SKM-1 treated with dmso at 0.1 percent for 144 hours (cell line): ENCODE results near the gene LRGUK.

Experiments
- DNase-seq: peaks from one replicate; lab custom pipeline; 2025; ENCODE audit not compliant: unreplicated experiment; lab: John Stamatoyannopoulos, UW

The LRGUK gene

DNA sequence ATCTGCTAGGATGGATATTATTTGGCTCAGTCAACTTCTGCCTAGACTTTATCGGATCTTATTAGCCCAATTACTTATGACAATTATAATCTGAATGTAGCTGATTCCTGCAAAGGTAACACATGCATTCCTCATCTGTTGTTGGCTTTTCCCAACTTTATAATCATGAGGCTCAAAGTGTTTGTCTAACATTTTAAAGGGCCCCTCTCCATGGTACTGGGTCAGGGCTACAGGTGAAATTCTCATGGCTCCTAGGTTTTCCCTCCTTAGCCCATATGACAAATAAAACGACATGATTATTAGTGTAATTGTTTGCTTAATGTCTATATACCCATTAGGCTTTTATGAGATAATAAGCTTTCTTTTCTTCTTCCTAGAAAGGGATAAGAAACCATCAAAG lies 4.2 kb upstream of the LRGUK start:
- DNase-seq, result no peak

DNA sequence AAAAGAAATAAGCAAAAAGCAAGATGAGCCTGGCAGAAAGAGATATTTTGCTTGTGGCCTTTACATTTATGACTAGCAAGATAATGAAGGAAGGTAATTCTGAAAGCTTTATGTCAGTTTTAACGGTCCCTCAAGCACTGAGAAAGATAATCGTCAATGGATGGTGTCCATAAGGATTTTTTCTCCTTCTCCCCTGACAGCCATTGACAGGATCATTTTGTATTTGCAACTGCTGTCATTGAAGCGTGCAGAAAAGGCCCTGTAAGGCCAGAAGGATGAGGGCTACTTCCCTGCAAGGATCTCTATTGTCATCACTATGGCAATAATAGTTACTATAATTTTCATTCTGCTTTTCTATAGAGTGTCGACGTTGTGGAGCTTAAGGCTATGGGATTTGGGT lies 994 bp upstream of the LRGUK start:
- DNase-seq, result no peak

DNA sequence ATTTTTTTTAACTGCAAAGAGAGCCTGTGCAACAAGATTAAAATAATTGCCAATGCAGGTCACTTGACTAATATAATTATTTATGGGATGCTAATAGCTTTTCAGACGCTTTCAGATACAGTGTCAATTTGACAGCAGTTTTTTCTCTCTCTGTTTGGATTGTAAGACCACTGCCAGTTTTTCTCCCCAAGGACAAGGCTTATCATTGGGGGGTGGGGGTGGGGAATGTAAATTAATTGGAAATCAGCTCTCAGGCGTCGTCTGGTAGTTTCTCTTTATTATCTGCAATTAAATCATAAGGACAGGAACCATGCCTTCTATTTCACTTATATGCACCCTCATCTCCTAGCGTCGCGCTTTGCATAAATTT lies 559 bp upstream of the LRGUK start:
- DNase-seq, result no peak

DNA sequence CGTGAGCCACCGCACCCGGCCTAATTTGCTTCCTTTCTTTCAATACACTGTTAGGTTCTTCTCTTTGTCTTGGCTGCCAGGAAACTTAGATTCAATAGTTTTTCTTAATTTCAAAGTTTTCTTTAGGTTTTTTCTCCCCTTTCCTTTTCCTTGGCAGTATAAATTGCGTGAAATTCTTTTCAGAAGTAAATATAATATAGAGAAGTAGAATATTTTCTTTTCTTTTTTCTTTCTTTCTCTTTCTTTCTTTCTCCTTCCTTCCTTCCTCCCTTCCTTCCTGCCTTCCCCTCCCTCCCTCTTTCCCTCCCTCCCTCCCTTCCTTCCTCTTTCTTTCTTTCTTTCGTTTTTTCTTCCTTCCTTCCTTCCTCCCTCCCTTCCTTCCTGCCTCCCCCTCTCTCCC lies 1.7 kb downstream of the LRGUK start:
- no peak for DNase-seq

DNA sequence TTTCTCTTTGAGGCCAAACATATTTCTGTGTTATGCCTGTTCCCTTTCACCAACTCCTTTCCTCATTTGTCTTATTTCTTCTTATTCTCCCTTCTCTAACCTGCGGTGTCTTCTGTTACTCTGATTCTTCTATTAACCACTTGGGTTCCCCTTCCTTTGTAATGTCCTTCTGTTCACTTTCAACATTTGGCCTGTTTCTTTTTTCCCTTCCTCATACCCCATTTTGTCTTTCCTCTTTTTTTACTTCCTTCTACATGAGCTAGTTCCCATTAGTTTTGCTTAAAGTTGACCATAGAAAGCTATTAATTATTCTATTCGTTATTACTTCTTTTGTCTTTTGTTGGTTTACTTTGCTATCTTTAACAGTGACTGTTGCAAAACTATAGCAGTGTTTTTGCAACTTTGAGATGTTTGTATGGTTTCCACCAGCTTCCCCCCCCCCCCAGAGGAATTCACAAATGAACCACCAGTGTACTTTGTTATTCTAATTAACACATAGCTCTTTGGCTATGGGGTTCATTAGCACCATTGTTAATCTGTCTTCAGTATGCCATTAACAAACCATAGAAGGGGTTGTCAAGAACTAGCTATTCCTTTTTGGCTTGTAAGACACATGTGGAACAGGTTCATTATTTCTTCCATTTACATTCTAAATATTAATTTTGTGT lies 2.9 kb downstream of the LRGUK start:
- peak; percentile 50 for DNase-seq

DNA sequence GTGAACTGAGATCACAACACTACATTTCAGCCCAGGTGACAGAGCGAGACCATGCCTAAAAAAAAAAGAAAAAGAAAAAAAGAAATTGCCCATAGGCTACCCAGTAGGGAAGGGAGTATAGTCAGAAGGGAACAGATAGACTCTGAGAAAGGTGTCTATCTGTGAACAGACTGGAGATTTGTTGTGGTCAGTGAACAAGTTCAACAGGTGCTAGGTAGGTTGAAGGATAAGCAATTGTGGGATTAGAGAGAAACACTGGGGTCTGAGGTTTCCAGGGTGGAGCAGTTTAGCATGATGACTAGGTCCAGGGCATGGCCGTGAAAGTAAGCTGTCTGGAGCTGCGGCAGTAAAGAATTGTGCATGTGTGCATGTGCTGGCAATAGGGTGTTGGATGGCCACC lies 6.9 kb downstream of the LRGUK start:
- no peak for DNase-seq

DNA sequence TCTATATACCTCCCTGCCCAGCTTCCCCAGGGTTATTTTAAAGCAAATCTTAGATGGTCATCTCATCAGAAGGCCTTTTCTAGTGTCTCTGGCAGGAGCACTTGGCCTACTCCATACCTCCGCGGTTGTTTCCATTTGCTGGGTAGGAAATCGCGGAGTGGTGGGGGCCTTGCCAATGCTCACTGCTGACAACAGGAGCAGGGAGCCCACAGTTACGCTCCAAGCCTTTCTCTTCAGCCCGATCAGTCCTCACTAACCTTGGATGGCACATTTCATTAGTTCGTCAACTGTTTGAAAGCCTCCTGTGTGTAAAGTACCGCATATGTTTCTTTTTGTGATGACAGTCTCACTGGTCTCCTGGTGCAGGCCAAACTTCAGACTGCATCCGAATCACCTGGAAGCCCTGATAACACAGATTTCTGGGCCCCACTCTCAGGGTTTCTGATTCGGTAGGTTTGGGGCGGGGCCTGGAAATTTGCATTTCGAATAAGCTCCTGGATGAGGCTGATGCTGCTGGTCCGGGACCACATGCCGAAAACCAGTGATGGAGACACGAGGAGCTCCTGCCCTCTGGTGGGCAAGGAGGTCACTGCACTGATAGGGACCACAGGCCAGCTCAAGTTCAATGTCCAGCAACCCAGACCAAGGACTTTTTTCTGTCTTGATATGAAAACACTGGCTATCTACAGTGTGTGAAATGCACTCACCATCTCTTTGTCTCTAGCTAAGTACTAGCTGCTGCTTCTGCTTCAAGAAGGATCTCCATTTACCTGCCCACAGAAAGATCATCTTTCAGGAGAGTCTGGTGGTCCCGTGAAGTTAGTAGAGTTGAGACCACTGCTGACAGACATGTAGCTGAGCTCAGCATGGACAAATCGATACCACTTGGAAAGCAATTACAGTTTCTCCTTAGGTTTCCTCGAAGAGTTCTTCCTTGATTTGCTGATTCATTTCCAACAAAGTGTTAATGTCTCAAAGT lies 14.0 kb downstream of the LRGUK start:
- peak; percentile 45 for DNase-seq

DNA sequence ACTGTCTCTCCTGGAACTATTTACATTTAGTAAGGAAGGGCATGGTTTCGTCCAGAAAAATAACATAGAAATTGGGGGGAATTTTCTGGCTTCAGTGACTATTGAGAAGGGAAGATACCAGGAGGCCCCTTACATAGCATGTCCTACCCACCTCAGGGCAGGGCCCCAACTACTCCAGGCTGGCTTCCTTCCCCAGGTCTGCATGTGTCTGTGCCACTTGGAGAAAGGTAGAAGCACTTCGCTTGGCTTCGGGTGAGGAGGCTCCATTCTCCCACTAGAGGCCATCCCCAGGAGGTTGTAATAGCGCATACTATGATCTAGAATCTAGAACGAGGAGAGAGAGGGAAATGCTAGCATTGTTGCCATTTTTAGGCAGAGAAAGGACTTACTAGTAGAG lies 14.7 kb downstream of the LRGUK start:
- DNase-seq, result no peak

DNA sequence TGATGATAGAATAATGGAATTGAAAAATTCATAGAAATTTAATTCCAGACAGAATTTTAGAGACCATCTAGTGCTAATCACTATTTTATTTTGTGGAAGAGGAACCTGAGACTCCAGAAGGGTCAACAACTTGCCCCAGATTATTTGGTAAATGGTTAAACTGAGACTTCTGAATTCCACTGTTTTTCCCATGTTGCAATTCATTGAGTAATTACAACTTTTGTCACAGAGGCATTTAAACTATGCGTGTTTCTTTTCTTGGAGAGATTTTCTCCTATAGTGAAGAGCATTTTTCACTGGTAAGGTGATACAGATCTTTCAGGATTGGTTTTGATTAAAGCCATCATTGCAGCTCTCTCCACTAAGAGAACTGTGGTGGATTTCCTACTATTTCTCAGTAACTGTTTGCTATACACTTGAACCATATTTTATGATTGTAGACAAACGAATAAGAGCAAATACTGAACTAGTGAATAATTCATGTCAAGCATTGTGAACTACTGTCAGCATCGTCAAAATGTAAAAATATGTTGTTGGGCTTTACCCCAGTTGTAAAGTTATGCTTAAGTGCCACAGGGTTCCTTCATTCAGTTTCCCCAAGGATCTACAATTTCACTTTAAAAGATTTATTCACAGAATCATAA lies 26.5 kb downstream of the LRGUK start:
- DNase-seq, result no peak

DNA sequence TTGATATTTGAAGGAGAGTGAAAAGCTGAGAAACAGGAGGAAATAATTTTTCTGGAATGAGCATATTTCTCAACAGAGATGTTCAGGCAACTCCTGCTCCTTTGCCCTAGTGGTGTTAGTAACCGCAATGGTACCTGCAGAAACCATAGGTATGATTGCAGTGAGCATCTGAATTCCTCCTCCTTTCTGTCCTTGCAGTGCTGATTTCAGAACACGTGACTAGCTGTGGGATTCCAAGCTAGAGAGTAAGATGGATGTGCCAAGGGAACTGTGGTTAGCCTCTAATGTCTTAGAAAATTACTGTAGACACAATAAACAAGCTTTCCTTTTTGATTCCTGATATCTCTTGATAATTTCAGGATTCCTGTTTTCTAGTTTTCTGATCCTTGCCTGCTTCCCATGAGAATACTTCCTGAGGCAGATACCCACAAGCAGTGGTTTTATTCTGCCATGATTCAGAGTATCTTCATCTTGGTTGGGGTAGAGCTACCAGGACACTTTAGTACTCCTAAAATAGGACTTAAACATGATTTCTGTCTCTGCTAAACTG lies 27.5 kb downstream of the LRGUK start:
- no peak for DNase-seq

DNA sequence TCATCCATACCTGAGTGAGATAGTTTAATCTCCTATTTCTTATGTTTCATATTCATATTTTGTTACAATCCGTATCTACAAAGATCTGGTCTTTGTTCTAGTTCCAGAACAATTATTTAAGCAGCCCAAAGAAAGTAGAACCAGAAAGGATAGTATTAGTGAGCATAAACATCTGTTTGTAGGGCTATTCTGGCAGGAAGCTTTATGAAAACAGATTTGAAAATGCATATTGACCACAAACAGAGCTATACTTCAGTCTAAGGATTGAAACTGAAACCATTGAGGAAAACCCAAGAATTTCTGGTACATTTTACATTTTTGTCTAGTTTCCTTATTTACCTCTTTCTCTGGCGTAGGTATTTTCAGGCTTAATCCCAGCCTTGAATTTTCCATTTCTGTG lies 28.1 kb downstream of the LRGUK start:
- DNase-seq, result no peak

DNA sequence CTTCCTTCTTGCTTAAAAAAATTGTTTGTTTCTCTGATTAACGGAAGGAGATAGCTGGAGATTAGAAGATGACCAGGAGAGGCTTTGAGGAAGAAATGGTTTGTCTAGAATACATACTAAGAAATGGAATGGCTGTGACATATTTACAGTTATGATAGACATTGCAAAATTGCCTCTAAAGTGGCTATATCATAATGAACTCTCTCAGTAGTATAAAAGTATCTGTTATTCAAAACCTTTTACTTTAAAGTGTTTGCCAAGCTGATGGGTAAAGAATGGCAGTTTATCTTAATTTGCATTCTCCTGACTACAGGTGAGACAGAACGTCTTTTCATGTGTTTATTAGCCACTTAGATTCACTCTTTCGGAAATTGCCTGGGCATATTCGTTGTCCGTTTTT lies 28.7 kb downstream of the LRGUK start:
- DNase-seq, result no peak

DNA sequence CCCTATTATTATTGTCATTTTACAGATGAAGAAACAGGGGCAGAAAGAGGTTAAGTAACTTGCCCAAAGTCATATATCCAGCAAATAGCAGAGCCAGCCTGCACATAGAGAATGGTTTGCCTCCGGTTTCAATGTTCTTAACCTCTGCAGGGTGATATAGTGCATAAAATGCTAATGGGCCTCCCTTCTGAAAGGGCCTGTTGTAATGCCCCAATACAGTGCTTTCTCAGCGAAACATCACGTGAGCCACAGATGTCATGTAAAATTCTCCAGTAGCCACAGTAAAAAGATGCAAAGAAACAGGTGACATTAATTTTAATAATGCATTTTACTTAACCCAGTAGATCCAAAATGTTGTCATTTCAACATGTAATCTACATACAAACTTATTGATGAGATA lies 38.1 kb downstream of the LRGUK start:
- DNase-seq, result no peak

DNA sequence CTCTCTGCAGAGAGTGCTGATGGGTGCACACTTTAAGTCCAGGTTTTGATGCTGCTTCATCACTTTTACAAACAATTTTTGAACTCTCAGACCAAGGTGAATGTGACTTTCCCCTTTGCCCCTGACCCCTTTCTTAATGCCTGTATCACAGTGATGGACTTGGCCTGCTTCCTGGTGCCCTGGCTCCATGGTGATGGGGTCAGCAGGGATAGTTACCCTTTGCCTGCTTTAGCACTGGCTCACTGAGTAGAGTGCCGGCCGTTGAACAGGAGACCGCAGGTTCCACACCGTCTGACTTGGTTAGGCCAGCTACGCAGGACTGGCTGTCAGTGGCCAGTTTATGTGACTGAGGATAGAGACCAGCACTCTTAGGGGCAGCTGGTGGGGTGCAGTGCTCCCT lies 40.1 kb downstream of the LRGUK start:
- no peak for DNase-seq

DNA sequence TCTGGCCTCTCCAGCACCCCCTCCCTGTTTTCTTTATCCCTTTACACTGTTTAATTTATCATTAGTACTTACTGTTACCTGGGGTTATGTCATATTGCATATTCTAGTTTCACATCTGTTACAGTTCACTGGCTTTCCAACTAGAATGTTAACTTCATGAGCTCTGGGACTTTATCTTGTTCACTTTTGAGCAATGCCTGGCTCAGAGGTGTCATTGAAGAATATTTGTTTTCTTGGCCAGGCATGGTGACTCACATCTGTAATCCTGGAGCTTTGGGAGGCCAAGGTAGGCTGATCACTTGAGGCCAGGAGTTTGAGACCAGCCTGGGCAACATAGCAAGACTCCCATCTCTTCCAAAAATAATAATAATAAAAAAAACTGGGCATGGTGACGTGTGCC lies 40.7 kb downstream of the LRGUK start:
- DNase-seq, result no peak

DNA sequence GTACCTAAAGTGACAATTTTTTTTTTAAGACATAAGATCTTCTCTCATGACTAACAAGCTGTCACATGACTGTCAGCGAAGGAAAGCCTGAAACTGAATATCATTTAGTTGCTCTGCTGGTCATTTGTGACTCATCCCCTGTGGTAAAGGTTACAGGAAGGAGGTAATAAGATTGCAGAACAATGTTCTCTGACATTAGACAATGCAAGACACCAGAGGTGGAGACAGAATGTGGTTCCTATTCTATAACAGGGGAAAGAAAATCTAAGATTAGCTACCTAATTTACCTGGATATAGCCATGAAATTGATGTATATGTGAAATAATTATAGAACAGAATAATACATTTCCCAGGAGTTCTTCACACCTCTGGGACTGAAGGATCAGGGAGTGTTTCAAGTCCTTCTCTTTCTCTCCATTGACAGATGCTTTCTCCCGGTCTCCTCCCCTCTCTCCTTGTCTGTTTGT lies 47.7 kb downstream of the LRGUK start:
- DNase-seq, result peak; percentile 93

DNA sequence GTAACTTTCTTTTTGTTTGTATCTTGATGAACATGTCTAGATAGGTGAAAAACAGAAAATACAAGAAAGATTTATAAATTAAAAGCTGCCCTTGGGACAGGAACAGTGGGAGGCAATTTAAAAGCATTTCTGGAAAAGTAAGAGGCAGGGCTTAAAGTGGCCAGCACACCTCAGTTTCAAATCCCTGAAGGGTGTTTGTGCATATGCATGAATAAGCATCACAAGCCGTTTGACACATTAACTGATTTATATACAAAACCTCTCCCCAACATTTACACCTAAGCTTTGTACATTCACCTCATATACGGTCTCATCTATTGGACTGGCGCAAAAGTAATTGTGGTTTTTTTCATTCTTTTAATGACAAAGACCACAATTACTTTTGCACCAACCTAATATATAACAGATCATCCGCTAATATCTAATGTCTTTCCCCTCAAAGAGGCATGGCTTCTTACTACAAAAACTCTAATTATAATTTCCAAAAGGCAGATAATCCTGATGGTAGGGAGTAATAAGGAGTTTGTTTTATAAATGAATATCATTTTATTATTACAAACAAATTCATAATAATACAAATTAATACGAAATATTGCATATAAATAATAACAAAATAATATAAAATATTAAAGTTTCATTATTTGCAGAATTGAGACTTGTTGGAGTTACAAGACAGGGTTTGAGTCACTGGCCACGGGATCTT lies 48.3 kb downstream of the LRGUK start:
- no peak for DNase-seq

DNA sequence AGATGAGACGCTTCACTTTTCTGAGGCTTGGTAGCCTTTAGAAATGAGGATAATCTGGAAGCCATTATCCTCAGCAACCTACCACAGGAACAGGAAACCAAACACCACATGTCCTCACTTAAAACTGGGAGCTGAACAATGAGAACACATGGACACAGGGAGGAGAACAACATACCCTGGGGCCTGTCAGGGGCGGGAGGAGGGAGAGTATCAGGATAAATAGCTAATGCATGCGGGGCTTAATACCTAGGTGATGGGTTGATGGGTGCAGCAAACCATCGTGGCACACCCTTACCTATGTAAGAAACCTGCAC lies 48.9 kb downstream of the LRGUK start:
- DNase-seq, result no peak

DNA sequence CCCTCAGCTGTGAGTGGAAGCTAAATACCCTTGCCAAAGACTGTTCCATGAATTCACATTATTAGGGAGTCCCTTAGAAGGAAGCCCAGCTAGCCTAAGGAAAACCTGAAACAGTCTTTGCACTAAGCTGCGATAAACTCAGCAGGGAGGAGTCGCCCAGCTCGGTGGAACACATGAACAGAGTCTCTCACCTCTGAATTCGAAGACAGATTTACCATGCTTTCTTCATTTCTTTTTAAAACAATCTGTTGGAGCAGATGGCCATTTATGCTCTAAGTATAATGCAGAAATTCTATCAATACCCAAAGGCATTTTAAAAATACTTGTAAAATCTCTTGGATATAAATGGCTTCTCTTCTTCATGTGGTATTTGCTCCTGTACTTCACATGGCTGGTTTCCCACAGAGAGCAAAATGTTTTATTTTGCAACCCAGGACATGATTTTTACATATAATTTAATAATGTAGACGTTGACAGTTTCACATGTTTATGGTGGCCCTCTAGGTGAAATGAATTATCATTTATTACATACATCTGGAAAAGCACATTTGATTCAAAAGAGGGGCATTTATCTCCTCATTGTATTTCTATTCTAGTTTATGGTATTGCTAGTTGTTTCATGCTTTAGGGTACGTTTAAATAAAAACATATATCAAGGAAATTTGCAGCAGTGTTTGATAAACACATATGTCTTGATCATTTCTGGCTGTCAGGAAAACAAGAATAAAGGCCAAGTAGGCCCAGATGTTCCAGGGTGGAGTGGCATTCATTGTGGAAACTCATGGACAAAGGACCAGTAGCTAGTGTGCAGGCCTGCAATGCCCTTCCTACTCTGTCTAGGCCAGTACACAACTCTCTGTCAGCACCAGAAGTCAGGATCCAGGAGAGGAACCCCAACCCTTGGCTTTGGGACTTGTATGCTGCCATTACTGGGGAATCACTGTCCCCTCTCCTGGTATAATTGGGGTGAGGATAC lies 52.2 kb downstream of the LRGUK start:
- DNase-seq, result no peak

DNA sequence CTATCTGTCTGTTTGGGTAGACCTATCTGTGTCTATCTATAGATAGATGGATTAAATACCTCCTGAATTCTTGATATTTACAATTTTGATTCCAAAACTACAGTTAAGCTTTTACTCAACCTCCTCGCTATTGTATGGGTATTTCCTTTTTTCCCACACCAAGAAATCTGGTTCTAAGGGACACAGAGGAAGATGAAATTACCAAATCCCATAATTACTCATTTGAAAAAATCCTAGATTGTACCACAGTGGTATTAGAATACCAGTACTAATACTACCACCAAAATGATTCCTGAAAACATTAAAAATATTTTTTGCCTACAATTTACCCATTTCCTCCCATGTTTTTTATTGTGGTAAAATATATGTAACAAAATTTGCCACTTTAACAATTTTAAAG lies 53.2 kb downstream of the LRGUK start:
- no peak for DNase-seq
